ENCODE data around the gene DEGS2. TPM values are rescaled to one million over a fixed set of nuclear protein-coding genes. Genes with fewer than 3 reads are reported as not detected.

Gene DEGS2
- total and polyA plus RNA-seq, 10 donors: 0.33 to 3.2 (median 1.3) TPM

DNA sequence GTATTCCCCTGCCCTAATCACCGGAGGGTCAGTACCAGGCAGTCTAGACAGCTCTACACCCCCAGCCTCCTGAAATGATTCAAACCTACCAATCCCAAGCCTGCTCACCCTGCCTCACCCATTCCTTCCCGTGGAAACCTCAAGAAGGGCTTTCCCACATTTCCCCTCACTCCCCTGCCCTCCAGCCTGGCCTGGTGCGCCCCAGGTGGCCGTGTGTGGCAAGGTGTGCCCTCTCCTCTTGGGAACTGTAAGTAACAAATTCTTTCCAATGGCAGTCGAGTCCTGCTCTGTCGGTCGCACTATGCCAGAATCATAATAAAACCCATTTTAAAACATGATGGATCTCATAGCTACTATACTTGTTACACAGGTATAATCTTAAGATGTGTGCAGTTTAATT is 13.9 kb upstream of the DEGS2 start:
- peaks cover 0 to 6% (median 0%) of the 10 kb centered on the region in 7 donors for H3K27me3 ChIP-seq (replicated peaks in 1 of 7)
- no peaks in the 10 kb centered on the region for H3K9me3 ChIP-seq
- no peak overlapping the region for H3K27ac ChIP-seq
- TF ChIP-seq, protein P1, sequence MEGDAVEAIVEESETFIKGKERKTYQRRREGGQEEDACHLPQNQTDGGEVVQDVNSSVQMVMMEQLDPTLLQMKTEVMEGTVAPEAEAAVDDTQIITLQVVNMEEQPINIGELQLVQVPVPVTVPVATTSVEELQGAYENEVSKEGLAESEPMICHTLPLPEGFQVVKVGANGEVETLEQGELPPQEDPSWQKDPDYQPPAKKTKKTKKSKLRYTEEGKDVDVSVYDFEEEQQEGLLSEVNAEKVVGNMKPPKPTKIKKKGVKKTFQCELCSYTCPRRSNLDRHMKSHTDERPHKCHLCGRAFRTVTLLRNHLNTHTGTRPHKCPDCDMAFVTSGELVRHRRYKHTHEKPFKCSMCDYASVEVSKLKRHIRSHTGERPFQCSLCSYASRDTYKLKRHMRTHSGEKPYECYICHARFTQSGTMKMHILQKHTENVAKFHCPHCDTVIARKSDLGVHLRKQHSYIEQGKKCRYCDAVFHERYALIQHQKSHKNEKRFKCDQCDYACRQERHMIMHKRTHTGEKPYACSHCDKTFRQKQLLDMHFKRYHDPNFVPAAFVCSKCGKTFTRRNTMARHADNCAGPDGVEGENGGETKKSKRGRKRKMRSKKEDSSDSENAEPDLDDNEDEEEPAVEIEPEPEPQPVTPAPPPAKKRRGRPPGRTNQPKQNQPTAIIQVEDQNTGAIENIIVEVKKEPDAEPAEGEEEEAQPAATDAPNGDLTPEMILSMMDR (IDR thresholded peaks at IDR 0.05 in 8 of 11, conservative IDR thresholded peaks at IDR 0.05 in 3 of 11): no peak
- no peak for TF ChIP-seq POLR2AphosphoS5 (IDR thresholded peaks at IDR 0.05)
- TF ChIP-seq POLR2A (IDR thresholded peaks at IDR 0.05): no peak
- no peak overlapping the region for H3K4me3 ChIP-seq
- WGBS, 5 donors: 75 to 86% (median 81%) methylated on average over 7 of the region's 7 CpGs
- H3K36me3 ChIP-seq: no peaks in the 10 kb centered on the region
- intact Hi-C loops (cut with DNase I; ENCODE audit: low total_unique reads): no loop called here
- peaks cover 0 to 5% (median 2%) of the 10 kb centered on the region in 6 donors for H3K4me1 ChIP-seq
- DNase-seq: no peak

DNA sequence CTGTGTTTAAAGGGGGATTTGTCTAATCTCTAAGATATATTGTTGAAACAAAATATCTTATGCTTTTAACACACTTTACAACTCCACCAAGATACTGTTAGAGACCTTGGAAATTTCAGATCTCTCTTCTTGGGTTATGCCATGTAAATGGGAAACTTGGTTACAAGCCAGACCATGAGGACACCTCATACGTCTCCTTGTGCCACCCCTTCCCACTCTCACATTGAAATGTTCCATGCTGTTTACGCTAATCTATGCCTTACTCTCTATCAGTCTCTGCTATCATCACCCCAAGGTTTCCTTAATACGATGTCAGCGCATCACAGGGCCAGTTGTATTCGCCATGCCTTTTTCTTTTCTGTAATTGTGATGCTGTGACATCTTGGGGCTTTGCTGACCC is 13.4 kb upstream of the DEGS2 start:
- no peak overlapping the region for H3K4me3 ChIP-seq
- H3K27me3 ChIP-seq (replicated peaks in 1 of 7): peaks cover 0 to 6% (median 0%) of the 10 kb centered on the region in 7 donors
- TF ChIP-seq POLR2AphosphoS5 (IDR thresholded peaks at IDR 0.05) (no peak), POLR2A (IDR thresholded peaks at IDR 0.05) (no peak)
- TF ChIP-seq, protein P1 (IDR thresholded peaks at IDR 0.05 in 8 of 11, conservative IDR thresholded peaks at IDR 0.05 in 3 of 11): no peak
- intact Hi-C loops (cut with DNase I; ENCODE audit: low total_unique reads): no loop called here
- DNase-seq: no peak
- no peak overlapping the region for H3K27ac ChIP-seq
- H3K9me3 ChIP-seq: no peaks in the 10 kb centered on the region
- 85 to 90% (median 87%) methylated on average over 5 of the region's 5 CpGs for WGBS, 5 donors
- H3K4me1 ChIP-seq: peaks cover 0 to 5% (median 2%) of the 10 kb centered on the region in 6 donors
- H3K36me3 ChIP-seq: no peaks in the 10 kb centered on the region

DNA sequence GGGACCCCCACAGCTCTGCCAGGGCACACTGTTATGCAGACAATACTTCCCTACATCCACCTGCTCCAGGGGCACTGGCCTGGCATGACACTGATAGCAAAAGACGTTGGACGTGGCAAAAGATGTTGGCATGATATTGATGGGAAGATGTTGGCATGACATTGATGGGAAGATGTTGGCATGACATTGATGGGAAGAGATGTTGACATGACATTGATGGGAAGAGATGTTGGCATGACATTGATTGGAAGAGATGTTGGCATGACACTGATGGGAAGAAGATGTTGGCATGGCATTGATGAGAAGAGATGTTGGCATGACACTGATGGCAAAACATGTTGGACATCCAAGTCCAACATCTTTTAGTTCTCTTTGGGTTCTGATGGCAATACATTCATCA is 11.4 kb upstream of the DEGS2 start:
- intact Hi-C loops (cut with DNase I; ENCODE audit: low total_unique reads): no loop called here
- H3K27me3 ChIP-seq (replicated peaks in 1 of 7): peaks cover 0 to 13% (median 0%) of the 10 kb centered on the region in 7 donors
- peaks cover 0 to 15% (median 10%) of the 10 kb centered on the region in 6 donors for H3K4me1 ChIP-seq
- H3K4me3 ChIP-seq: no peak overlapping the region
- TF ChIP-seq POLR2A (IDR thresholded peaks at IDR 0.05) (no peak), POLR2AphosphoS5 (IDR thresholded peaks at IDR 0.05) (no peak)
- TF ChIP-seq, protein P1 (IDR thresholded peaks at IDR 0.05 in 8 of 11, conservative IDR thresholded peaks at IDR 0.05 in 3 of 11): no peak
- H3K36me3 ChIP-seq: no peaks in the 10 kb centered on the region
- 95 to 98% (median 97%) methylated on average over 2 of the region's 2 CpGs for WGBS, 5 donors
- no peaks in the 10 kb centered on the region for H3K9me3 ChIP-seq
- no peak overlapping the region for H3K27ac ChIP-seq
- DNase-seq: no peak

DNA sequence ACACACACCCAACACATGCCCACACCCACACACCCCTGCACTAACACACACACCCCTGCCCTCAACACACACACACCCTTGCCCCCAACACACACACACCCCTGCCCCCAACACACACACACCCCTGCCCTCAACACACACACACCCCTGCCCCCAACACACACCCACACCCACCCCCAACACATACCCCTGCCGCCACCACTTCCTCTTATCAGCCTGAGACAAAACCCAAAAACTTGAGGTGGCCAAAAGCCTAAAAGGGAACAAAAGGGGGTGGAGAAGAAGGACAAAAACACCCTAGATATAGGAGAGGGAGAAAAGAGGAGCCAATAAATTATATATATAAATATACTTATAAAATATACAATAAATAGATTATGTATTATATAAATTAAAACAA is 9.1 kb upstream of the DEGS2 start:
- DNase-seq: no peak
- intact Hi-C loops (cut with DNase I; ENCODE audit: low total_unique reads): no loop called here
- H3K4me3 ChIP-seq: no peak overlapping the region
- no peaks in the 10 kb centered on the region for H3K36me3 ChIP-seq
- peaks cover 0 to 21% (median 12%) of the 10 kb centered on the region in 6 donors for H3K4me1 ChIP-seq
- no peaks in the 10 kb centered on the region for H3K9me3 ChIP-seq
- 14 to 44% (median 40%) methylated on average over 1 of the region's 1 CpG for WGBS, 5 donors
- no peak for TF ChIP-seq POLR2A (IDR thresholded peaks at IDR 0.05)
- TF ChIP-seq, protein P1 (IDR thresholded peaks at IDR 0.05 in 8 of 11, conservative IDR thresholded peaks at IDR 0.05 in 3 of 11): no peak
- H3K27ac ChIP-seq: no peak overlapping the region
- peaks cover 0 to 11% (median 0%) of the 10 kb centered on the region in 7 donors for H3K27me3 ChIP-seq (replicated peaks in 1 of 7)

Measured in spleen (tissue), 11 donors.